ENCODE results near the gene PREB. TPM values are rescaled to one million over a fixed set of nuclear protein-coding genes. Genes with fewer than 3 reads are reported as not detected.

Gene PREB
- total RNA-seq, 2 donors from 2014 or later = 50.5 to 53.5 TPM

DNA sequence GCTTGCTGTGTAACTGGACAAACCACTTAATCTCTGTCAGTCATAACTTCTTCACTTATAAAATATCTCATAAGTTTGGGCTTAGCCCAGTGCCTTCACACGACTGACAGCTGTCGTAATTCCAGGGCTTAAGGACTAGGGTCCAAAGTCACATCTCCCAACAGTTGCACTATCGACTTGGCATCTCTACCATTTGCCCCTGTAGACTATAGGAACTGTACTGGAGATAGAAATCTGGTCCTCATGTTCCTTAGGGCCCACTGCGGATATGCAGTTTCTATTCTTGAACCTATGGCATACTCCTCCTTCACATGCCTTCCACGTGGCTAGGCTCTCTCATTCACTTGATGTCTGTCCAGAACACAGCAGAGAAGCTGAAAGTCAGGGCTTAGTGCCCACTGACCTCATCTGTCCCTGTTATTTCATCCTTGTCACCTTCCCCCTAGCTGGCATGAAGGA is 8.2 kb downstream of the PREB start:
- Histone ChIP-seq H3K9ac (ENCODE audit: extremely low read depth, low read length, poor library complexity, severe bottlenecking) (no peak overlapping the region), H3K9me3 (ENCODE audit: control insufficient read depth, low read length) (no peaks in the 10 kb centered on the region), H3K27ac (ENCODE audit: low read depth, low read length) (no peak overlapping the region), H3K36me3 (ENCODE audit: control insufficient read depth, insufficient read depth, low read length) (peaks cover 12% of the 10 kb centered on the region), H3K4me3 (ENCODE audit: low read length) (no peak overlapping the region), H3K4me1 (ENCODE audit: control insufficient read depth, insufficient read depth, low read length) (no peaks in the 10 kb centered on the region), H3K27me3 (ENCODE audit: control insufficient read depth, insufficient read depth, low read length, poor library complexity, severe bottlenecking) (peaks cover 35% of the 10 kb centered on the region)
- TF ChIP-seq, protein P1, sequence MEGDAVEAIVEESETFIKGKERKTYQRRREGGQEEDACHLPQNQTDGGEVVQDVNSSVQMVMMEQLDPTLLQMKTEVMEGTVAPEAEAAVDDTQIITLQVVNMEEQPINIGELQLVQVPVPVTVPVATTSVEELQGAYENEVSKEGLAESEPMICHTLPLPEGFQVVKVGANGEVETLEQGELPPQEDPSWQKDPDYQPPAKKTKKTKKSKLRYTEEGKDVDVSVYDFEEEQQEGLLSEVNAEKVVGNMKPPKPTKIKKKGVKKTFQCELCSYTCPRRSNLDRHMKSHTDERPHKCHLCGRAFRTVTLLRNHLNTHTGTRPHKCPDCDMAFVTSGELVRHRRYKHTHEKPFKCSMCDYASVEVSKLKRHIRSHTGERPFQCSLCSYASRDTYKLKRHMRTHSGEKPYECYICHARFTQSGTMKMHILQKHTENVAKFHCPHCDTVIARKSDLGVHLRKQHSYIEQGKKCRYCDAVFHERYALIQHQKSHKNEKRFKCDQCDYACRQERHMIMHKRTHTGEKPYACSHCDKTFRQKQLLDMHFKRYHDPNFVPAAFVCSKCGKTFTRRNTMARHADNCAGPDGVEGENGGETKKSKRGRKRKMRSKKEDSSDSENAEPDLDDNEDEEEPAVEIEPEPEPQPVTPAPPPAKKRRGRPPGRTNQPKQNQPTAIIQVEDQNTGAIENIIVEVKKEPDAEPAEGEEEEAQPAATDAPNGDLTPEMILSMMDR (conservative IDR thresholded peaks at IDR 0.05) = no peak
- no peak overlapping the region for H3K4me3 Mint-ChIP-seq
- no peaks in the 10 kb centered on the region for H3K9me3 Mint-ChIP-seq
- 67 to 68% methylated on average over 5 of the region's 5 CpGs for WGBS, 2 experiments (ENCODE audit: insufficient coverage in 1 of 2, insufficient read length in 1 of 2)
- peaks cover 41% of the 10 kb centered on the region for H3K27me3 Mint-ChIP-seq (ENCODE audit: insufficient read depth)
- no peak for DNase-seq
- no peak overlapping the region for H3K27ac Mint-ChIP-seq
- peaks cover 15% of the 10 kb centered on the region for H3K36me3 Mint-ChIP-seq (ENCODE audit: low read depth)
- H3K4me1 Mint-ChIP-seq = peaks cover 9% of the 10 kb centered on the region

DNA sequence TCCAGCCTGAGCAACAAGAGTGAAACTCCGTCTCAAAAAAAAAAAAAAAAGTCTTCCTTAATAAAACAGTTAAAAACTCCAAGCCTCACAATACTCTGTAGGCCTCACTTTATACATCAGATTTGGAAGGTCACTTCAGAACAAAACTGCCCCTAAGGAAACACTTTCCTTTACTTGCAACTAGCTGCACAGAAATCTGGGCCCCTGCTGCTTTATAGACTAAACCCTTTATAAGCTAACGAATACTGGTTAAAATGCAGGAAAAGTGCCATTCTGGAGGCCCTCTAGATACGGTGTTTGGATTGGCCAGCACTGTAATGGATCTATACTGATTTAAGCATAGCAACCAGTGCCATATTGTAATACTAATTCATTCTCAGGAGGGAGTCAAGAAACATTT is 9.3 kb downstream of the PREB start:
- Histone ChIP-seq H3K27me3 (ENCODE audit: control insufficient read depth, insufficient read depth, low read length, poor library complexity, severe bottlenecking) (peaks cover 47% of the 10 kb centered on the region), H3K9me3 (ENCODE audit: control insufficient read depth, low read length) (no peaks in the 10 kb centered on the region), H3K4me3 (ENCODE audit: low read length) (no peak overlapping the region), H3K4me1 (ENCODE audit: control insufficient read depth, insufficient read depth, low read length) (no peaks in the 10 kb centered on the region), H3K36me3 (ENCODE audit: control insufficient read depth, insufficient read depth, low read length) (peaks cover under 1% of the 10 kb centered on the region), H3K27ac (ENCODE audit: low read depth, low read length) (no peak overlapping the region), H3K9ac (ENCODE audit: extremely low read depth, low read length, poor library complexity, severe bottlenecking) (no peak overlapping the region)
- peaks cover 3% of the 10 kb centered on the region for H3K9me3 Mint-ChIP-seq
- H3K4me3 Mint-ChIP-seq = no peak overlapping the region
- peaks cover 6% of the 10 kb centered on the region for H3K36me3 Mint-ChIP-seq (ENCODE audit: low read depth)
- H3K4me1 Mint-ChIP-seq = peaks cover 9% of the 10 kb centered on the region
- no peak overlapping the region for H3K27ac Mint-ChIP-seq
- TF ChIP-seq, protein P1 (conservative IDR thresholded peaks at IDR 0.05) = no peak
- WGBS, 2 experiments (ENCODE audit: insufficient coverage in 1 of 2, insufficient read length in 1 of 2) = 91 to 100% methylated on average over 1 to 3 of the region's 3 CpGs
- no peak for DNase-seq
- H3K27me3 Mint-ChIP-seq (ENCODE audit: insufficient read depth) = peaks cover 52% of the 10 kb centered on the region

GRCh38 chr2:27123302-27124150 is 10.9 kb downstream of the PREB start, which contains the start of gene ABHD1:
TSS of gene ABHD1 (plus strand) at chr2:27123815. CDS start at chr2:27123949, 134 bp downstream.
- Histone ChIP-seq H3K27ac (ENCODE audit: low read depth, low read length) (no peak within 1 kb of the TSS), H3K9ac (ENCODE audit: extremely low read depth, low read length, poor library complexity, severe bottlenecking) (no peak within 1 kb of the TSS), H3K9me3 (ENCODE audit: control insufficient read depth, low read length) (no peaks in the 10 kb centered on the region), H3K4me1 (ENCODE audit: control insufficient read depth, insufficient read depth, low read length) (no peaks in the 10 kb centered on the region), H3K36me3 (ENCODE audit: control insufficient read depth, insufficient read depth, low read length) (no peaks in the 10 kb centered on the region), H3K4me3 (ENCODE audit: low read length) (peak within 1 kb of the TSS; percentile 74), H3K27me3 (ENCODE audit: control insufficient read depth, insufficient read depth, low read length, poor library complexity, severe bottlenecking) (peaks cover 62% of the 10 kb centered on the region)
- peak within 1 kb of the TSS; percentile 66 for H3K4me3 Mint-ChIP-seq
- H3K9me3 Mint-ChIP-seq = peaks cover 3% of the 10 kb centered on the region
- no peaks in the 10 kb centered on the region for H3K36me3 Mint-ChIP-seq (ENCODE audit: low read depth)
- TF ChIP-seq, protein P1 (conservative IDR thresholded peaks at IDR 0.05) = no peak
- 11 to 15% methylated on average over 29 to 47 of the region's 47 CpGs for WGBS, 2 experiments (ENCODE audit: insufficient coverage in 1 of 2, insufficient read length in 1 of 2)
- H3K27ac Mint-ChIP-seq = no peak within 1 kb of the TSS
- H3K27me3 Mint-ChIP-seq (ENCODE audit: insufficient read depth) = peaks cover 66% of the 10 kb centered on the region
- H3K4me1 Mint-ChIP-seq = peaks cover 9% of the 10 kb centered on the region
- DNase-seq = peak; percentile 86
